Measurements from ENCODE around the gene TSPAN9. TPM values are rescaled to one million over a fixed set of nuclear protein-coding genes. Genes with fewer than 3 reads are reported as not detected.

The TSPAN9 gene
- total and polyA plus RNA-seq, 10 of the 15 experiments (the other 5 are each of a cell fraction or from before 2014, with no cell fraction given), result 0.03 to 1.0 (median 0.12) TPM; not detected in 5

- in situ Hi-C loops (cut with MboI), result no loop called here
- no peaks in the 10 kb centered on the region for H3K79me2 ChIP-seq (ENCODE audit: control insufficient read depth, insufficient read depth, low read length)
- no peak overlapping the region for H3K9ac ChIP-seq (ENCODE audit: control insufficient read depth, insufficient read depth, low read length)
- no peak overlapping the region for H3K4me2 ChIP-seq (ENCODE audit: control insufficient read depth, insufficient read depth)
- ChIA-PET POLR2A (no interaction called here), SMC1A (ENCODE audit: uncharacterized antibody, unreplicated experiment) (no interaction called here), CTCF (interaction anchor here (1.2 kb wide), 1 partner anchor 138 kb away, joined by 4 read pairs; no protein-coding TSS in a partner anchor), RAD21 (ENCODE audit: unreplicated experiment) (no interaction called here)
- no peaks in the 10 kb centered on the region; the same call in 1 of the 2 replicates for H4K20me1 ChIP-seq (ENCODE audit: control insufficient read depth, insufficient read depth)
- FAIRE-seq (no peak), ATAC-seq (no peak), DNase-seq (ENCODE audit: low read depth, low spot score) (no peak)
- no peak overlapping the region for H3K27ac ChIP-seq (ENCODE audit: control insufficient read depth, insufficient read depth)
- H3K36me3 ChIP-seq (ENCODE audit: control insufficient read depth in 2 of 2, insufficient read depth in 2 of 2, low read length in 1 of 2), result no peaks in the 10 kb centered on the region
- intact Hi-C loops (cut with micrococcal nuclease; ENCODE audit: unreplicated experiment), result no loop called here
- H3K27me3 ChIP-seq (replicated peaks in 1 of 2; ENCODE audit: control insufficient read depth in 2 of 2, insufficient read depth in 2 of 2, low read length in 1 of 2), result peaks cover 2% of the 10 kb centered on the region in 2 experiments; a peak in 3 of 4 replicates
- no TSS peak for BruUV-seq (replicated peaks)
- no peak overlapping the region for H3K4me3 ChIP-seq
- TF ChIP-seq MTA3 (IDR thresholded peaks at IDR 0.05; ENCODE audit: borderline replicate concordance, low read length) (no peak), EZH2 (IDR thresholded peaks at IDR 0.05; ENCODE audit: borderline replicate concordance, control insufficient read depth, low read depth, low read length) (no peak), SMAD5 (IDR thresholded peaks at IDR 0.05; ENCODE audit: low read depth) (no peak), ZBTB4 (CRISPR knock-in tag; IDR thresholded peaks at IDR 0.05) (no peak), SP1 (IDR thresholded peaks at IDR 0.05; ENCODE audit: low read depth, low read length) (no peak), USF2 (IDR thresholded peaks at IDR 0.05; ENCODE audit: borderline replicate concordance, low read depth, low read length) (no peak), KDM1A (IDR thresholded peaks at IDR 0.05; ENCODE audit: borderline replicate concordance) (no peak), TCF12 (IDR thresholded peaks at IDR 0.05; ENCODE audit: low read depth, low read length) (no peak), ZNF622 (IDR thresholded peaks at IDR 0.05) (no peak), NR2F1 (conservative IDR thresholded peaks at IDR 0.05) (no peak)
- 28% methylated on average over 6 of the region's 6 CpGs for WGBS (ENCODE audit: insufficient coverage, insufficient replicate concordance, low lambda C conversion rate, missing lambda C conversion rate)
- H3K4me1 ChIP-seq (ENCODE audit: control insufficient read depth, insufficient read depth, low read length), result no peaks in the 10 kb centered on the region
- no peaks in the 10 kb centered on the region; the same call in 1 of the 3 replicates for H3K9me3 ChIP-seq (replicated peaks; ENCODE audit: control insufficient read depth, insufficient read depth, low read length)
- no peak overlapping the region for H2AFZ ChIP-seq (ENCODE audit: control insufficient read depth, low read depth, low read length)
Measured at GRCh38 chr12:3161861-3162260, 84.7 kb downstream of the TSPAN9 start.
